GM23338 (cell line): ENCODE data around the gene UBN2. TPM values are rescaled to one million over a fixed set of nuclear protein-coding genes. Genes with fewer than 3 reads are reported as not detected.

Experiments
- ATAC-seq: fragments of 200-7000 bp; cut with Tn5 transposase; 3 replicates; pipeline ENCODE4 v1.9.1; 2020
- DNase-seq: peaks from one replicate; pipeline ENCODE4 v3.0.0-alpha.2; 2015; ENCODE audit warnings: low spot score
- H2AFZ ChIP-seq: fragments of 200-600 bp; sonication (generic); 2 replicates; pipeline ENCODE4 v1.8.0; 2016; ENCODE audit warnings: antibody characterized with exemption, mild to moderate bottlenecking, moderate library complexity
- H3F3A ChIP-seq: fragments of 200-600 bp; sonication (generic); replicated peaks from 2 replicates; pipeline ENCODE4 v1.8.0; 2017; ENCODE audit warnings: antibody characterized with exemption, mixed run types, low read depth
- H3K27ac ChIP-seq: fragments of 200-600 bp; sonication (generic); 2 replicates; pipeline ENCODE4 v1.6.1; 2016; ENCODE audit warnings: low read depth
- H3K27me3 ChIP-seq: fragments of 200-600 bp; sonication (generic); 2 replicates; pipeline ENCODE4 v1.8.0; 2016; ENCODE audit warnings: mild to moderate bottlenecking, mixed run types, moderate library complexity; ENCODE audit not compliant: insufficient read depth
- H3K36me3 ChIP-seq: fragments of 200-600 bp; sonication (generic); 2 replicates; pipeline ENCODE4 v1.8.0; 2016; ENCODE audit warnings: mild to moderate bottlenecking; ENCODE audit not compliant: insufficient read depth
- H3K4me1 ChIP-seq: fragments of 200-600 bp; sonication (generic); 2 replicates; pipeline ENCODE4 v1.8.0; 2016; ENCODE audit warnings: mild to moderate bottlenecking, moderate library complexity; ENCODE audit not compliant: insufficient read depth
- H3K4me2 ChIP-seq: fragments of 200-600 bp; sonication (generic); 2 replicates; pipeline ENCODE4 v1.7.1; 2017; ENCODE audit warnings: mixed run types
- H3K4me3 ChIP-seq: fragments of 200-600 bp; sonication (generic); 2 replicates; pipeline ENCODE4 v1.6.1; 2016; ENCODE audit warnings: mixed run types
- H3K79me2 ChIP-seq: fragments of 200-600 bp; sonication (generic); replicated peaks from 2 replicates; pipeline ENCODE4 v1.8.0; 2017; ENCODE audit warnings: mild to moderate bottlenecking; ENCODE audit not compliant: insufficient read depth
- H3K9me2 ChIP-seq: fragments of 200-600 bp; sonication (generic); 2 replicates; pipeline ENCODE4 v1.8.0; 2017; ENCODE audit not compliant: insufficient read depth
- H4K20me1 ChIP-seq: fragments of 200-600 bp; sonication (generic); replicated peaks from 2 replicates; pipeline ENCODE4 v1.8.0; 2017; ENCODE audit warnings: mild to moderate bottlenecking; ENCODE audit not compliant: insufficient read depth
- H3K27ac Mint-ChIP-seq: 2 replicates; pipeline ENCODE4 v1.8.0; 2020; ENCODE audit warnings: inconsistent platforms, mild to moderate bottlenecking, moderate library complexity, mixed read lengths
- H3K27me3 Mint-ChIP-seq: 3 replicates; pipeline ENCODE4 v1.8.0; 2022; ENCODE audit warnings: low read depth, mild to moderate bottlenecking, moderate library complexity, mixed read lengths, inconsistent platforms; ENCODE audit not compliant: insufficient read depth, poor library complexity
- H3K36me3 Mint-ChIP-seq: 3 replicates; pipeline ENCODE4 v1.8.0; 2021; ENCODE audit warnings: low read depth, mild to moderate bottlenecking, inconsistent platforms, moderate library complexity, mixed read lengths
- H3K4me1 Mint-ChIP-seq: 3 replicates; pipeline ENCODE4 v1.8.0; 2020; ENCODE audit warnings: mild to moderate bottlenecking, inconsistent platforms, mixed read lengths
- H3K4me3 Mint-ChIP-seq: 3 replicates; pipeline ENCODE4 v1.8.0; 2021; ENCODE audit warnings: moderate library complexity, mild to moderate bottlenecking, inconsistent platforms, mixed read lengths
- H3K9me3 Mint-ChIP-seq: 3 replicates; pipeline ENCODE4 v1.8.0; 2020; ENCODE audit warnings: moderate library complexity, mild to moderate bottlenecking, inconsistent platforms, mixed read lengths
- CREB1 ChIP-seq: fragments of 250-450 bp; sonication (Bioruptor Pico); IDR thresholded peaks from 2 replicates; pipeline ENCODE4 v1.5.0; 2020; ENCODE audit warnings: low read depth, mild to moderate bottlenecking, moderate library complexity
- ETS1 ChIP-seq: IDR thresholded peaks from 2 replicates; pipeline ENCODE4 v1.6.1; 2016; ENCODE audit warnings: antibody characterized with exemption
- EZH2 ChIP-seq: fragments of 200-600 bp; sonication (generic); IDR thresholded peaks from one replicate; pipeline ENCODE4 v1.8.0; 2017; ENCODE audit warnings: antibody characterized with exemption, mild to moderate bottlenecking, low read depth; ENCODE audit not compliant: unreplicated experiment
- EZH2phosphoT487 ChIP-seq: fragments of 200-600 bp; sonication (generic); IDR thresholded peaks from one replicate; pipeline ENCODE4 v1.8.1; 2018; ENCODE audit warnings: antibody characterized with exemption; ENCODE audit not compliant: unreplicated experiment
- JUNB ChIP-seq: IDR thresholded peaks from one replicate; pipeline ENCODE4 v1.6.1; 2016; ENCODE audit warnings: antibody characterized with exemption; ENCODE audit not compliant: unreplicated experiment
- NANOG ChIP-seq: IDR thresholded peaks from 2 replicates; pipeline ENCODE4 v1.6.1; 2016; ENCODE audit warnings: antibody characterized with exemption, borderline replicate concordance
- POLR2AphosphoS5 ChIP-seq: IDR thresholded peaks from 2 replicates; pipeline ENCODE4 v1.6.1; 2016; ENCODE audit warnings: antibody characterized with exemption, low read depth
- STAT1 ChIP-seq: IDR thresholded peaks from one replicate; pipeline ENCODE4 v1.6.1; 2016; ENCODE audit warnings: antibody characterized with exemption; ENCODE audit not compliant: unreplicated experiment
- ZNF114 ChIP-seq: fragments of 250-450 bp; sonication (Bioruptor Pico); IDR thresholded peaks from 2 replicates; pipeline ENCODE4 v1.5.0; 2020; ENCODE audit warnings: mild to moderate bottlenecking, moderate library complexity
- ZNF331 ChIP-seq: fragments of 250-450 bp; sonication (Bioruptor Pico); IDR thresholded peaks from 2 replicates; pipeline ENCODE4 v1.5.0; 2020; ENCODE audit warnings: low read depth, mild to moderate bottlenecking, moderate library complexity
- ZNF462 ChIP-seq: fragments of 250-450 bp; sonication (Bioruptor Pico); IDR thresholded peaks from 2 replicates; pipeline ENCODE4 v1.5.0; 2020; ENCODE audit warnings: mild to moderate bottlenecking, moderate library complexity
- polyA plus RNA-seq: library from polyadenylated mRNA; unstranded; fragments of >200 nt; fragmentation: Nextera tagmentation; extraction: Ambion mirVana; gene quantifications from 2 replicates; pipeline ENCODE4 v1.2.1, GENCODE V29; 2016
- total RNA-seq: library from RNA; depleted of rRNA; stranded (reverse); fragments of >200 nt; shearing (Covaris generic); gene quantifications from 2 replicates; pipeline ENCODE4 v1.2.3, GENCODE V29; 2014
- TF ChIP-seq, protein P1 (sequence below), 2 experiments: fragments of 200-600 bp in 1 of 2; sonication (generic) in 1 of 2; conservative IDR thresholded peaks; 2 replicates each; pipeline versions ENCODE4 v1.5.1 to v1.6.1; 2016 to 2017; ENCODE audit warnings: antibody characterized with exemption in 2 of 2, low read depth in 2 of 2, mild to moderate bottlenecking in 2 of 2, moderate library complexity in 1 of 2
- TF ChIP-seq, protein P2 (sequence below): IDR thresholded peaks from one replicate; pipeline ENCODE4 v1.6.1; 2018; ENCODE audit warnings: antibody characterized with exemption; ENCODE audit not compliant: unreplicated experiment

The UBN2 gene
- total and polyA plus RNA-seq, 2 experiments from 2014 or later = 18.5 to 26.6 TPM

- no peak overlapping the region for H3K27ac Mint-ChIP-seq
- H3K4me2 ChIP-seq = no peak overlapping the region
- peaks cover 9% of the 10 kb centered on the region; the same call in 1 of the 2 replicates for H3F3A ChIP-seq
- H3K4me1 ChIP-seq = no peaks in the 10 kb centered on the region
- TF ChIP-seq ETS1 = no peak
- TF ChIP-seq NANOG = no peak
- no peak for TF ChIP-seq EZH2phosphoT487
- TF ChIP-seq EZH2 = no peak
- TF ChIP-seq POLR2AphosphoS5 = no peak
- TF ChIP-seq CREB1 (CRISPR knock-in tag) = no peak
- TF ChIP-seq, protein P1, sequence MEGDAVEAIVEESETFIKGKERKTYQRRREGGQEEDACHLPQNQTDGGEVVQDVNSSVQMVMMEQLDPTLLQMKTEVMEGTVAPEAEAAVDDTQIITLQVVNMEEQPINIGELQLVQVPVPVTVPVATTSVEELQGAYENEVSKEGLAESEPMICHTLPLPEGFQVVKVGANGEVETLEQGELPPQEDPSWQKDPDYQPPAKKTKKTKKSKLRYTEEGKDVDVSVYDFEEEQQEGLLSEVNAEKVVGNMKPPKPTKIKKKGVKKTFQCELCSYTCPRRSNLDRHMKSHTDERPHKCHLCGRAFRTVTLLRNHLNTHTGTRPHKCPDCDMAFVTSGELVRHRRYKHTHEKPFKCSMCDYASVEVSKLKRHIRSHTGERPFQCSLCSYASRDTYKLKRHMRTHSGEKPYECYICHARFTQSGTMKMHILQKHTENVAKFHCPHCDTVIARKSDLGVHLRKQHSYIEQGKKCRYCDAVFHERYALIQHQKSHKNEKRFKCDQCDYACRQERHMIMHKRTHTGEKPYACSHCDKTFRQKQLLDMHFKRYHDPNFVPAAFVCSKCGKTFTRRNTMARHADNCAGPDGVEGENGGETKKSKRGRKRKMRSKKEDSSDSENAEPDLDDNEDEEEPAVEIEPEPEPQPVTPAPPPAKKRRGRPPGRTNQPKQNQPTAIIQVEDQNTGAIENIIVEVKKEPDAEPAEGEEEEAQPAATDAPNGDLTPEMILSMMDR (conservative IDR thresholded peaks at IDR 0.05; ENCODE audit: low read depth in 2 of 2) = no peak
- TF ChIP-seq JUNB = no peak
- TF ChIP-seq, protein P2, sequence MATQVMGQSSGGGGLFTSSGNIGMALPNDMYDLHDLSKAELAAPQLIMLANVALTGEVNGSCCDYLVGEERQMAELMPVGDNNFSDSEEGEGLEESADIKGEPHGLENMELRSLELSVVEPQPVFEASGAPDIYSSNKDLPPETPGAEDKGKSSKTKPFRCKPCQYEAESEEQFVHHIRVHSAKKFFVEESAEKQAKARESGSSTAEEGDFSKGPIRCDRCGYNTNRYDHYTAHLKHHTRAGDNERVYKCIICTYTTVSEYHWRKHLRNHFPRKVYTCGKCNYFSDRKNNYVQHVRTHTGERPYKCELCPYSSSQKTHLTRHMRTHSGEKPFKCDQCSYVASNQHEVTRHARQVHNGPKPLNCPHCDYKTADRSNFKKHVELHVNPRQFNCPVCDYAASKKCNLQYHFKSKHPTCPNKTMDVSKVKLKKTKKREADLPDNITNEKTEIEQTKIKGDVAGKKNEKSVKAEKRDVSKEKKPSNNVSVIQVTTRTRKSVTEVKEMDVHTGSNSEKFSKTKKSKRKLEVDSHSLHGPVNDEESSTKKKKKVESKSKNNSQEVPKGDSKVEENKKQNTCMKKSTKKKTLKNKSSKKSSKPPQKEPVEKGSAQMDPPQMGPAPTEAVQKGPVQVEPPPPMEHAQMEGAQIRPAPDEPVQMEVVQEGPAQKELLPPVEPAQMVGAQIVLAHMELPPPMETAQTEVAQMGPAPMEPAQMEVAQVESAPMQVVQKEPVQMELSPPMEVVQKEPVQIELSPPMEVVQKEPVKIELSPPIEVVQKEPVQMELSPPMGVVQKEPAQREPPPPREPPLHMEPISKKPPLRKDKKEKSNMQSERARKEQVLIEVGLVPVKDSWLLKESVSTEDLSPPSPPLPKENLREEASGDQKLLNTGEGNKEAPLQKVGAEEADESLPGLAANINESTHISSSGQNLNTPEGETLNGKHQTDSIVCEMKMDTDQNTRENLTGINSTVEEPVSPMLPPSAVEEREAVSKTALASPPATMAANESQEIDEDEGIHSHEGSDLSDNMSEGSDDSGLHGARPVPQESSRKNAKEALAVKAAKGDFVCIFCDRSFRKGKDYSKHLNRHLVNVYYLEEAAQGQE = no peak
- TF ChIP-seq STAT1 = no peak
- TF ChIP-seq ZNF462 (CRISPR knock-in tag) = no peak
- no peak for TF ChIP-seq ZNF331
- no peak for TF ChIP-seq ZNF114 (CRISPR knock-in tag)
- H2AFZ ChIP-seq = no peak overlapping the region
- peaks cover 5% of the 10 kb centered on the region for H3K27me3 Mint-ChIP-seq
- ATAC-seq = no peak
- no peaks in the 10 kb centered on the region for H3K79me2 ChIP-seq
- H3K36me3 Mint-ChIP-seq = peaks cover 5% of the 10 kb centered on the region; the same call in 2 of the 3 replicates
- H3K27ac ChIP-seq = no peak overlapping the region
- H4K20me1 ChIP-seq = no peaks in the 10 kb centered on the region
- H3K9me2 ChIP-seq = no peaks in the 10 kb centered on the region; the same call in 1 of the 2 replicates
- H3K4me3 Mint-ChIP-seq = no peak overlapping the region
- no peak overlapping the region for H3K4me3 ChIP-seq
- peaks cover 7% of the 10 kb centered on the region for H3K9me3 Mint-ChIP-seq
- H3K27me3 ChIP-seq = no peaks in the 10 kb centered on the region
- H3K4me1 Mint-ChIP-seq = no peaks in the 10 kb centered on the region
- H3K36me3 ChIP-seq = no peaks in the 10 kb centered on the region
- no peak for DNase-seq
Measured at GRCh38 chr7:139334399-139335150, 103.5 kb downstream of the UBN2 start.
